ENCODE measurements around the gene HIC1.

- TF ChIP-seq, protein P1, sequence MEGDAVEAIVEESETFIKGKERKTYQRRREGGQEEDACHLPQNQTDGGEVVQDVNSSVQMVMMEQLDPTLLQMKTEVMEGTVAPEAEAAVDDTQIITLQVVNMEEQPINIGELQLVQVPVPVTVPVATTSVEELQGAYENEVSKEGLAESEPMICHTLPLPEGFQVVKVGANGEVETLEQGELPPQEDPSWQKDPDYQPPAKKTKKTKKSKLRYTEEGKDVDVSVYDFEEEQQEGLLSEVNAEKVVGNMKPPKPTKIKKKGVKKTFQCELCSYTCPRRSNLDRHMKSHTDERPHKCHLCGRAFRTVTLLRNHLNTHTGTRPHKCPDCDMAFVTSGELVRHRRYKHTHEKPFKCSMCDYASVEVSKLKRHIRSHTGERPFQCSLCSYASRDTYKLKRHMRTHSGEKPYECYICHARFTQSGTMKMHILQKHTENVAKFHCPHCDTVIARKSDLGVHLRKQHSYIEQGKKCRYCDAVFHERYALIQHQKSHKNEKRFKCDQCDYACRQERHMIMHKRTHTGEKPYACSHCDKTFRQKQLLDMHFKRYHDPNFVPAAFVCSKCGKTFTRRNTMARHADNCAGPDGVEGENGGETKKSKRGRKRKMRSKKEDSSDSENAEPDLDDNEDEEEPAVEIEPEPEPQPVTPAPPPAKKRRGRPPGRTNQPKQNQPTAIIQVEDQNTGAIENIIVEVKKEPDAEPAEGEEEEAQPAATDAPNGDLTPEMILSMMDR (optimal IDR thresholded peaks at IDR 0.05 in 1 of 3, IDR thresholded peaks at IDR 0.05 in 1 of 3, conservative IDR thresholded peaks at IDR 0.05 in 1 of 3; ENCODE audit: extremely low read depth in 1 of 3, insufficient read depth in 2 of 3, low read length in 3 of 3) = no peak
- TF ChIP-seq EZH2 (IDR thresholded peaks at IDR 0.05; ENCODE audit: low read length) = no peak
These were observed 14.6 kb upstream of the HIC1 start for GRCh38 chr17:2040219-2040827.
